Measurements from ENCODE around the gene EMP1. TPM values are rescaled to one million over a fixed set of nuclear protein-coding genes. Genes with fewer than 3 reads are reported as not detected.

EMP1 gene
- polyA plus RNA-seq, 3 donors = 2.7 to 6.3 (median 3.1) TPM

DNA sequence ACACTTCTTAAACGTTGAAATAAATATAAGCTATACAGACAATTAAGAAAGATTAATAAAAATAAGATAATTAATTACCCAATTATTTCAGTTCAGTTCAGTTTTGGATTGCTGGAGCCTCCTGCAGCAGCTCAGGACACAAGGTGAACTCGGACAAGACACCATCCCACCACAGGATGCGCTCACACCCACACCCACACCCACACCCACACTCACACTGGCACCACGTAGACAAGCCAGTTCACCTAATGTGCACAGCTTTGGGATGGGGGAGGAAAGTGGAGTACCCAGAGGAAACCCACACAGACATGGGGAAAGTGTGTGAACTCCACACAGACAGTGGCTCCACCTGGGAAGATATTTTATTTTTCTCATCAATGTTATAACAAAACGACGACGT is 32.1 kb downstream of the EMP1 start:
- intact Hi-C loops (cut with micrococcal nuclease) = no loop called here
- 100% methylated on average over 2 of the region's 7 CpGs for WGBS (ENCODE audit: insufficient coverage)
- Histone ChIP-seq H3K27ac (ENCODE audit: low read depth in 1 of 2, low read length in 2 of 2) (no peak overlapping the region), H4K20me1 (ENCODE audit: insufficient read depth, low read length) (no peaks in the 10 kb centered on the region), H3K9me3 (replicated peaks in 1 of 2; ENCODE audit: control insufficient read depth in 1 of 2, insufficient read depth in 1 of 2, low read length in 2 of 2) (no peaks in the 10 kb centered on the region), H3K27me3 (ENCODE audit: control insufficient read depth in 2 of 2, insufficient read depth in 2 of 2, low read length in 2 of 2) (no peaks in the 10 kb centered on the region), H3K9ac (ENCODE audit: insufficient read depth, low read length, poor library complexity, severe bottlenecking) (no peak overlapping the region), H3K79me2 (ENCODE audit: insufficient read depth, low read length) (no peaks in the 10 kb centered on the region), H3K4me2 (replicated peaks; ENCODE audit: extremely low read depth, low read length, poor library complexity, severe bottlenecking) (no peak overlapping the region), H3K4me3 (replicated peaks in 1 of 3; ENCODE audit: low read depth in 2 of 3, low read length in 3 of 3) (no peak overlapping the region), H2AFZ (ENCODE audit: insufficient read depth, low read depth, low read length, poor library complexity, severe bottlenecking) (no peak overlapping the region), H3K36me3 (replicated peaks in 1 of 2; ENCODE audit: control insufficient read depth in 1 of 2, insufficient read depth in 2 of 2, low read length in 2 of 2) (no peaks in the 10 kb centered on the region), H3K4me1 (ENCODE audit: control insufficient read depth in 1 of 2, insufficient read depth in 2 of 2, low read length in 2 of 2) (no peaks in the 10 kb centered on the region)
- no peak for TF ChIP-seq CTCF (IDR thresholded peaks at IDR 0.05)
- Mint-ChIP-seq H3K27ac (no peak overlapping the region), H3K4me3 (no peak overlapping the region), H3K27me3 (ENCODE audit: low read depth in 3 of 3) (peaks cover 2 to 5% (median 2%) of the 10 kb centered on the region in 3 donors), H3K4me1 (no peaks in the 10 kb centered on the region), H3K36me3 (no peaks in the 10 kb centered on the region), H3K9me3 (peaks cover 0 to 9% (median 0%) of the 10 kb centered on the region in 7 donors)
- no peak for DNase-seq

- peaks cover 0 to 9% (median 0%) of the 10 kb centered on the region in 7 donors for H3K9me3 Mint-ChIP-seq
- Histone ChIP-seq H3K9ac (ENCODE audit: insufficient read depth, low read length, poor library complexity, severe bottlenecking) (no peak overlapping the region), H3K36me3 (replicated peaks in 1 of 2; ENCODE audit: control insufficient read depth in 1 of 2, insufficient read depth in 2 of 2, low read length in 2 of 2) (no peaks in the 10 kb centered on the region), H2AFZ (ENCODE audit: insufficient read depth, low read depth, low read length, poor library complexity, severe bottlenecking) (no peak overlapping the region), H3K27me3 (ENCODE audit: control insufficient read depth in 2 of 2, insufficient read depth in 2 of 2, low read length in 2 of 2) (no peaks in the 10 kb centered on the region), H3K4me3 (replicated peaks in 1 of 3; ENCODE audit: low read depth in 2 of 3, low read length in 3 of 3) (no peak overlapping the region), H3K27ac (ENCODE audit: low read depth in 1 of 2, low read length in 2 of 2) (no peak overlapping the region), H3K9me3 (replicated peaks in 1 of 2; ENCODE audit: control insufficient read depth in 1 of 2, insufficient read depth in 1 of 2, low read length in 2 of 2) (no peaks in the 10 kb centered on the region), H3K4me2 (replicated peaks; ENCODE audit: extremely low read depth, low read length, poor library complexity, severe bottlenecking) (no peak overlapping the region), H3K4me1 (ENCODE audit: control insufficient read depth in 1 of 2, insufficient read depth in 2 of 2, low read length in 2 of 2) (no peaks in the 10 kb centered on the region), H3K79me2 (ENCODE audit: insufficient read depth, low read length) (no peaks in the 10 kb centered on the region), H4K20me1 (ENCODE audit: insufficient read depth, low read length) (no peaks in the 10 kb centered on the region)
- H3K36me3 Mint-ChIP-seq = no peaks in the 10 kb centered on the region
- DNase-seq = no peak
- intact Hi-C loops (cut with micrococcal nuclease) = no loop called here
- H3K27me3 Mint-ChIP-seq (ENCODE audit: low read depth in 3 of 3) = peaks cover 2 to 5% (median 2%) of the 10 kb centered on the region in 3 donors
- WGBS (ENCODE audit: insufficient coverage) = 83% methylated on average over 3 of the region's 5 CpGs
- TF ChIP-seq CTCF (IDR thresholded peaks at IDR 0.05) = no peak
- no peaks in the 10 kb centered on the region for H3K4me1 Mint-ChIP-seq
- H3K4me3 Mint-ChIP-seq = no peak overlapping the region
- no peak overlapping the region for H3K27ac Mint-ChIP-seq
Observed at GRCh38 chr12:13229504-13229903, 33.0 kb downstream of the EMP1 start.

Data from CD14-positive monocyte (primary cell).